Activated CD8-positive, alpha-beta memory T cell treated with anti-CD3 and anti-CD28 coated beads, Interleukin-2, amount 10 ng/mL, durations not matched to agents 7 days and 5 days (primary cell): Measurements from ENCODE around the gene LBH. TPM values are rescaled to one million over a fixed set of nuclear protein-coding genes. Genes with fewer than 3 reads are reported as not detected.

Source experiments
- ATAC-seq: fragments of 150-1000 bp; cut with Tn5 transposase; one replicate; pipeline ENCODE4 v1.10.0; 2021; ENCODE audit warnings: moderate library complexity
- CTCF ChIA-PET: fragments of 350-600 bp; sonication (Branson Sonifier 250); formaldehyde crosslinking; loops from one replicate; lab custom pipeline; 2021; ENCODE audit warnings: antibody characterized with exemption; lab: Charles Lee
- DNase-seq: peaks from one replicate; pipeline ENCODE4 v3.0.0-alpha.2; 2020
- H3K27ac Mint-ChIP-seq: one replicate; pipeline ENCODE4 v1.8.0; 2021; ENCODE audit warnings: mild to moderate bottlenecking, mixed read lengths
- H3K27me3 Mint-ChIP-seq: one replicate; pipeline ENCODE4 v1.8.0; 2021; ENCODE audit warnings: mixed read lengths
- H3K36me3 Mint-ChIP-seq: one replicate; pipeline ENCODE4 v1.8.0; 2021; ENCODE audit warnings: mild to moderate bottlenecking, mixed read lengths
- H3K4me1 Mint-ChIP-seq: one replicate; pipeline ENCODE4 v1.8.0; 2021; ENCODE audit warnings: mixed read lengths
- H3K4me3 Mint-ChIP-seq: one replicate; pipeline ENCODE4 v1.8.0; 2021; ENCODE audit warnings: mild to moderate bottlenecking, moderate library complexity, mixed read lengths
- H3K9me3 Mint-ChIP-seq: one replicate; pipeline ENCODE4 v1.8.0; 2022; ENCODE audit warnings: low read depth, mixed read lengths
- total RNA-seq, 2 experiments: library from RNA; stranded (reverse); gene quantifications; one replicate each; pipeline ENCODE4 v1.2.3, GENCODE V29; 2021

The LBH gene
- total RNA-seq, 2 experiments from 2014 or later, result 68.5 to 71.5 TPM

GRCh38 chr2:30278419-30278818 is 47.1 kb downstream of the LBH start:
- no peak overlapping the region for H3K4me3 Mint-ChIP-seq
- CTCF ChIA-PET, result no interaction called here
- no peaks in the 10 kb centered on the region for H3K27me3 Mint-ChIP-seq
- peaks cover 14% of the 10 kb centered on the region for H3K4me1 Mint-ChIP-seq
- no peaks in the 10 kb centered on the region for H3K9me3 Mint-ChIP-seq
- ATAC-seq (no peak), DNase-seq (no peak)
- H3K27ac Mint-ChIP-seq, result no peak overlapping the region
- H3K36me3 Mint-ChIP-seq, result no peaks in the 10 kb centered on the region

DNA sequence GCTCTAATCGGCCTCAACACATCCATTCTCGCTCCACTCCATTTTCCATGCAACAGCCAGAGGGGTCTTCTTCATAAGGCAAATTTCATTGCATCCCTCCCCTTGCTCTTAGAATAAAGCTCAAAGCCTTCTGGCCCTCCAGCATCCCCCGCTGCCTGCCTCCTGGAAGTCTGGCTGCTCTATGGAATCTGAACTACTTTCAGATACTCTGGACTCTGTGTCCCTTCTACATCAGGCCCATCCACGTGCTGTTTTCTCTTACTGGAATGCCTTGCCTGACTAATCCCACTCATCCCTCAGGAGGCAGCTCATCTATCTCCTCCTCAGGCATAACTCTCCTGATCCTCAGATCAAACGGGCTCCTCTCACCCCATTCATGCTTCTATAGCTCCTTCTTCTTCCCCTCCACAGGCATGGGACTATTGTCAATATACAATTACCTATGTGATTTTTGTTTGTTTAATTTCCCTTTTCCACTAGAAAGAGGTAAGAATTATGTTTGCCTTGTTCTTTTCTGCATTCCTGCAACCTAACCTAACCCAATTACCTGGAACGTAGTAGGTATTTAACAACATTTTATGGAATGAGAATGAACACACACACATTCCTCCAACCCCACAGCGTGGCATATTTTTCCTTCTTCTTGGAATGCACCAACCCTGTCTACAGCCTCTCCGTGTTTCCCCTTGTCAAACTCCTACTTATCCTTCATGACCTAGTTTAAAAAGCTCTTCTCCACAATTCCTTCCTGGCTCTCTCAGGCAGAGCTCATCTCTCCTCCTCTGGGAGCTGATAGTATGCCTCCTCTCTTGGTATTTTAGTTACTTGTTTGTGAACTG is 49.5 kb downstream of the LBH start:
- no peak for DNase-seq
- no peak overlapping the region for H3K27ac Mint-ChIP-seq
- no peak for ATAC-seq
- CTCF ChIA-PET, result interaction anchor here (0.7 to 1.5 kb wide), 3 partner anchors 10 to 36 kb away, joined by 3 to 4 read pairs (median 3); no protein-coding TSS in a partner anchor
- H3K4me1 Mint-ChIP-seq, result peaks cover 11% of the 10 kb centered on the region
- H3K4me3 Mint-ChIP-seq, result no peak overlapping the region
- H3K36me3 Mint-ChIP-seq, result no peaks in the 10 kb centered on the region
- H3K27me3 Mint-ChIP-seq, result no peaks in the 10 kb centered on the region
- no peaks in the 10 kb centered on the region for H3K9me3 Mint-ChIP-seq

GRCh38 chr2:30282081-30282480 is 50.7 kb downstream of the LBH start:
- H3K4me3 Mint-ChIP-seq, result no peak overlapping the region
- CTCF ChIA-PET, result interaction anchor here (1.1 to 1.5 kb wide), 2 partner anchors 9 to 75 kb away, joined by 3 read pairs; no protein-coding TSS in a partner anchor
- no peak for ATAC-seq

GRCh38 chr2:30282721-30283120 is 51.4 kb downstream of the LBH start:
- no peaks in the 10 kb centered on the region for H3K9me3 Mint-ChIP-seq
- H3K27me3 Mint-ChIP-seq, result no peaks in the 10 kb centered on the region
- ATAC-seq, result no peak
- H3K36me3 Mint-ChIP-seq, result no peaks in the 10 kb centered on the region
- no peak overlapping the region for H3K27ac Mint-ChIP-seq
- H3K4me1 Mint-ChIP-seq, result peaks cover 18% of the 10 kb centered on the region
- H3K4me3 Mint-ChIP-seq, result no peak overlapping the region
- DNase-seq, result no peak
- CTCF ChIA-PET, result interaction anchor here (1.1 to 1.5 kb wide), 2 partner anchors 8 to 75 kb away, joined by 3 read pairs; no protein-coding TSS in a partner anchor

More at GRCh38 chr2:30282081-30282480, 50.7 kb downstream of the LBH start:
- no peaks in the 10 kb centered on the region for H3K9me3 Mint-ChIP-seq
- DNase-seq, result no peak
- H3K4me1 Mint-ChIP-seq, result peaks cover 14% of the 10 kb centered on the region
- no peak overlapping the region for H3K27ac Mint-ChIP-seq
- H3K27me3 Mint-ChIP-seq, result no peaks in the 10 kb centered on the region
- H3K36me3 Mint-ChIP-seq, result no peaks in the 10 kb centered on the region

GRCh38 chr2:30283931-30284565 is 52.7 kb downstream of the LBH start:
- no peaks in the 10 kb centered on the region for H3K27me3 Mint-ChIP-seq
- DNase-seq (no peak), ATAC-seq (no peak)
- no peak overlapping the region for H3K4me3 Mint-ChIP-seq
- H3K27ac Mint-ChIP-seq, result no peak overlapping the region
- H3K4me1 Mint-ChIP-seq, result peaks cover 22% of the 10 kb centered on the region
- no peaks in the 10 kb centered on the region for H3K9me3 Mint-ChIP-seq
- CTCF ChIA-PET, result no interaction called here
- H3K36me3 Mint-ChIP-seq, result no peaks in the 10 kb centered on the region

- Mint-ChIP-seq H3K36me3 (no peaks in the 10 kb centered on the region), H3K9me3 (no peaks in the 10 kb centered on the region), H3K4me3 (no peak overlapping the region), H3K27me3 (no peaks in the 10 kb centered on the region), H3K27ac (no peak overlapping the region), H3K4me1 (peaks cover 21% of the 10 kb centered on the region)
- CTCF ChIA-PET, result no interaction called here
- DNase-seq (no peak), ATAC-seq (no peak)
Measured at GRCh38 chr2:30285758-30286157, 54.4 kb downstream of the LBH start.

- Mint-ChIP-seq H3K9me3 (no peaks in the 10 kb centered on the region), H3K36me3 (no peaks in the 10 kb centered on the region), H3K4me3 (no peak overlapping the region), H3K27me3 (no peaks in the 10 kb centered on the region), H3K27ac (no peak overlapping the region), H3K4me1 (peaks cover 21% of the 10 kb centered on the region)
- no peak for ATAC-seq
- CTCF ChIA-PET, result interaction anchor here (0.6 to 1.5 kb wide), 5 partner anchors 11 to 79 kb away, joined by 3 to 4 read pairs (median 3); no protein-coding TSS in a partner anchor
- no peak for DNase-seq
Measured at GRCh38 chr2:30287190-30287840, 56.0 kb downstream of the LBH start.

GRCh38 chr2:30287857-30288513 is 56.7 kb downstream of the LBH start:
- no peak overlapping the region for H3K4me3 Mint-ChIP-seq

GRCh38 chr2:30288561-30288960 is 57.2 kb downstream of the LBH start:
- H3K27ac Mint-ChIP-seq, result no peak overlapping the region
- no peak for ATAC-seq
- DNase-seq, result no peak
- no peaks in the 10 kb centered on the region for H3K9me3 Mint-ChIP-seq
- H3K36me3 Mint-ChIP-seq, result no peaks in the 10 kb centered on the region
- CTCF ChIA-PET, result interaction anchor here (1.0 to 1.4 kb wide), 3 partner anchors 46 to 141 kb away, joined by 3 read pairs; no protein-coding TSS in a partner anchor
- no peak overlapping the region for H3K4me3 Mint-ChIP-seq
- H3K4me1 Mint-ChIP-seq, result peaks cover 21% of the 10 kb centered on the region
- H3K27me3 Mint-ChIP-seq, result no peaks in the 10 kb centered on the region

More at GRCh38 chr2:30287857-30288513, 56.7 kb downstream of the LBH start:
- Mint-ChIP-seq H3K27me3 (no peaks in the 10 kb centered on the region), H3K36me3 (no peaks in the 10 kb centered on the region), H3K27ac (no peak overlapping the region), H3K9me3 (no peaks in the 10 kb centered on the region), H3K4me1 (peaks cover 21% of the 10 kb centered on the region)
- CTCF ChIA-PET, result interaction anchor here (1.0 to 1.5 kb wide), 5 partner anchors 12 to 140 kb away, joined by 3 read pairs; no protein-coding TSS in a partner anchor
- ATAC-seq (no peak), DNase-seq (no peak)

DNA sequence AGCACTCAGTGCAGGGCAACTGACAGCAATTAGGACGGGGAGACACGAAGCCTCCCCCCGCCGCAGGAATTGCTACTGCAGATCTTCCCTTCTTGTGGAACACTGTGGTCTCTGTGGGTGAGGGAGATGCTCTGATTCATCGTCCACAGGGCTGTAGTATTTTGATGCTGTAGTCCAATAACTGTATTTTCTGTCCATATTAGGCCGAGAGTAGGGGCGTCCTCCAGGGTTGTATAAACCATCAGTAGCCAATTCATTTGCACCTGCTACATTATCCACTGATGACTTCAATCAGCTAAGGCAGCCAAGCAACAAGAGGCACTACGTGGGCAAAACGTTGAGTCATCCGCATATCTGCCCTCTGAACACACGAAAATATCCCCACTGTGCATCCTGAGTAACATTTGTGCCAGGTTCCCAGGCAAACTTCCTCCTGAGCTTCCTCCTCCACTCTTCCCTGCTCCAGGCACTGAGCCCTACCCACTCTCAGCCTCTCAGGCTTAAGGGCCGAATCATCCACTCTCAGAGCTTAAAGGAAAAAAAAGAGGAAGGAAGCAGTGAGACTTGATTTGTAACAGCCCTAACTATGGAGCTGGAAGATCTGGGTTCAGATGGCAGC is 62.1 kb downstream of the LBH start:
- no peak overlapping the region for H3K4me3 Mint-ChIP-seq
- no peaks in the 10 kb centered on the region for H3K27me3 Mint-ChIP-seq
- H3K27ac Mint-ChIP-seq, result no peak overlapping the region
- H3K9me3 Mint-ChIP-seq, result no peaks in the 10 kb centered on the region
- DNase-seq (no peak), ATAC-seq (no peak)
- CTCF ChIA-PET, result no interaction called here
- peaks cover 2% of the 10 kb centered on the region for H3K4me1 Mint-ChIP-seq
- H3K36me3 Mint-ChIP-seq, result no peaks in the 10 kb centered on the region

GRCh38 chr2:30294133-30294532 is 62.8 kb downstream of the LBH start:
- H3K9me3 Mint-ChIP-seq, result no peaks in the 10 kb centered on the region
- ATAC-seq, result no peak
- H3K27ac Mint-ChIP-seq, result no peak overlapping the region

DNA sequence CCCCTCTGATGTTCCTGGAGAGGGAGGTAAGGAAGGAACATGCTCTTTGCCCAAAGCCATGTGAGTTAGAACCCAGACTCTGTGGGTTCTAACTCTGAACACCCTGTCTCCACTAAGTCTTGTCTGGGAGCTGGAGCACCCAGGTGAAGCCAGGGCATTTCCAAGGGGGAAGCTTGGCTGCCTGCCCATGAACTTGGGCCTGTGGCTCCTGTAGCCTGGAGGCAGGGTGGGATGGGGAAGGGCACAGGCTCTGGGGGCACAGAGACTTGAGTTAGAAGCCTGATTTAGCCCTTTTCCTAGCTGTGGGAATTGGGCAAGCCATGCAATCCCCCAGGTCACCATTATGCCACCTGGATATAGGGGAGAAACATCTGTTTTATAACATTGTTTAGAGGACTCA is 65.2 kb downstream of the LBH start:
- ATAC-seq, result no peak
- H3K27me3 Mint-ChIP-seq, result no peaks in the 10 kb centered on the region
- H3K9me3 Mint-ChIP-seq, result no peaks in the 10 kb centered on the region

More at GRCh38 chr2:30294133-30294532, 62.8 kb downstream of the LBH start:
- Mint-ChIP-seq H3K27me3 (no peaks in the 10 kb centered on the region), H3K4me3 (no peak overlapping the region), H3K4me1 (no peaks in the 10 kb centered on the region), H3K36me3 (no peaks in the 10 kb centered on the region)
- CTCF ChIA-PET, result no interaction called here
- no peak for DNase-seq

More for the DNA sequence above, 65.2 kb downstream of the LBH start:
- peaks cover 2% of the 10 kb centered on the region for H3K36me3 Mint-ChIP-seq
- no peak for DNase-seq
- no peak overlapping the region for H3K27ac Mint-ChIP-seq
- CTCF ChIA-PET, result no interaction called here
- H3K4me1 Mint-ChIP-seq, result no peaks in the 10 kb centered on the region
- H3K4me3 Mint-ChIP-seq, result no peak overlapping the region
